ENCODE results near the gene PCLO. TPM values are rescaled to one million over a fixed set of nuclear protein-coding genes. Genes with fewer than 3 reads are reported as not detected.

Gene PCLO
- total RNA-seq, 2 donors from 2014 or later = 0.78 to 0.95 TPM

GRCh38 chr7:82726038-82726800, 436.5 kb downstream of the PCLO start:
- H3K9me3 ChIP-seq = no peaks in the 10 kb centered on the region
- ATAC-seq (ENCODE audit: insufficient number of reproducible peaks, low FRiP score, low read depth) = no peak
- H3K4me1 ChIP-seq (ENCODE audit: control insufficient read depth in 1 of 2, low read depth in 2 of 2) = no peaks in the 10 kb centered on the region
- no peak overlapping the region for H3K27ac ChIP-seq
- TF ChIP-seq CTCF (IDR thresholded peaks at IDR 0.05) = no peak
- no peaks in the 10 kb centered on the region for H3K36me3 ChIP-seq
- no peaks in the 10 kb centered on the region for H3K27me3 ChIP-seq (replicated peaks; ENCODE audit: insufficient read depth)
- no peak for DNase-seq (ENCODE audit: low spot score)
- no peak overlapping the region for H3K4me3 ChIP-seq

DNA sequence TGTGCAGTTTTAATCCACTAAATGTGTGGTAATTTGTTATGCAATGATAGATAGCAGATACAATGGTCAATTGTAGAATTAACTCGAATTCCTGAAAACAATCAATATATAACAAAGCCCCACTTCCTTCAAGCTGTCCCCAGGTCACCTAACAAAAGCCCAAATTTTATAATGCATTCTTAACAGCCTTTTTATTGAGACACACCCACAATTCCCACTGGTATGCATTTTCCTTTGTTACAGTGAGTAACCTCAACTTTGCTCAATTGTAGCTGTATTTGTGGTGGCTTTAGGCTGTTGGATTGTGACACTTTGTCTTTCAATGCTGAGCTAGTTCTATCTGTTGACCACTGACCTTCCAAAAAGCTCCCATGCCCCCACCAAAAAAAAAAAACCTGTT, 439.3 kb downstream of the PCLO start:
- Histone ChIP-seq H3K4me3 (no peak overlapping the region), H3K4me1 (ENCODE audit: control insufficient read depth in 1 of 2, low read depth in 2 of 2) (no peaks in the 10 kb centered on the region), H3K27ac (no peak overlapping the region), H3K27me3 (replicated peaks; ENCODE audit: insufficient read depth) (no peaks in the 10 kb centered on the region), H3K9me3 (no peaks in the 10 kb centered on the region), H3K36me3 (no peaks in the 10 kb centered on the region)
- ATAC-seq (ENCODE audit: insufficient number of reproducible peaks, low FRiP score, low read depth) = no peak
- no peak for TF ChIP-seq CTCF (IDR thresholded peaks at IDR 0.05)
- DNase-seq (ENCODE audit: low spot score) = no peak

DNA sequence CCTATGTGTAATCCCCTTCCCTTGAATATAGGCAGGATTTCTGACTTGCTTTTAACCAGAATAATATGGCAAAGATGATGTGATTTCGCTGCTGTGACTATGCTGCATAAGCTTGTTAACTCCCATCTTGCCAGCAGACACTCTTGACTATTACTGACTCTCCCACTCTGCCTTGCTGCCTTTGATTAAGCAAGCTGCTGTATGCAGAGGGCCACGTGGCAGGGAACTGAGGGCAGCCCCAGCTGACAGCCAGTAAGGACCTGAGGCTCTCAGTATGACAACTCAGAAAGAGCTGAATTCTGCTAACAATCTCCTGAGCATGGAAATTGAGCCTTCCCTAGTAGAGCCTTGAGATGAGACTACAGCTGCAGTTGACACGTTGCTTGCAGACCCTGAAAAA, 439.7 kb downstream of the PCLO start:
- H3K9me3 ChIP-seq = no peaks in the 10 kb centered on the region
- no peak for ATAC-seq (ENCODE audit: insufficient number of reproducible peaks, low FRiP score, low read depth)
- H3K27ac ChIP-seq = no peak overlapping the region
- H3K4me1 ChIP-seq (ENCODE audit: control insufficient read depth in 1 of 2, low read depth in 2 of 2) = no peaks in the 10 kb centered on the region
- no peaks in the 10 kb centered on the region for H3K27me3 ChIP-seq (replicated peaks; ENCODE audit: insufficient read depth)
- H3K36me3 ChIP-seq = no peaks in the 10 kb centered on the region
- DNase-seq (ENCODE audit: low spot score) = no peak
- TF ChIP-seq CTCF (IDR thresholded peaks at IDR 0.05) = no peak
- no peak overlapping the region for H3K4me3 ChIP-seq

GRCh38 chr7:82715344-82715743, 447.3 kb downstream of the PCLO start:
- no peaks in the 10 kb centered on the region for H3K27me3 ChIP-seq (replicated peaks; ENCODE audit: insufficient read depth)
- no peaks in the 10 kb centered on the region for H3K9me3 ChIP-seq
- no peaks in the 10 kb centered on the region for H3K4me1 ChIP-seq (ENCODE audit: control insufficient read depth in 1 of 2, low read depth in 2 of 2)
- no peak for TF ChIP-seq CTCF (IDR thresholded peaks at IDR 0.05)
- no peak overlapping the region for H3K27ac ChIP-seq
- no peaks in the 10 kb centered on the region for H3K36me3 ChIP-seq
- no peak for ATAC-seq (ENCODE audit: insufficient number of reproducible peaks, low FRiP score, low read depth)
- no peak for DNase-seq (ENCODE audit: low spot score)
- no peak overlapping the region for H3K4me3 ChIP-seq

- Histone ChIP-seq H3K9me3 (no peaks in the 10 kb centered on the region), H3K27ac (no peak overlapping the region), H3K27me3 (replicated peaks; ENCODE audit: insufficient read depth) (no peaks in the 10 kb centered on the region), H3K4me1 (ENCODE audit: control insufficient read depth in 1 of 2, low read depth in 2 of 2) (no peaks in the 10 kb centered on the region), H3K36me3 (no peaks in the 10 kb centered on the region), H3K4me3 (no peak overlapping the region)
- no peak for DNase-seq (ENCODE audit: low spot score)
- TF ChIP-seq CTCF (IDR thresholded peaks at IDR 0.05) = no peak
- ATAC-seq (ENCODE audit: insufficient number of reproducible peaks, low FRiP score, low read depth) = no peak
Observed at GRCh38 chr7:82714883-82715282, 447.8 kb downstream of the PCLO start.

All from thoracic aorta (tissue), 2 donors.